A549 (cell line): ENCODE measurements around the gene CNP.

Experiments used
- BHLHE40 ChIP-seq: IDR thresholded peaks from 2 replicates; pipeline ENCODE4 v1.6.1; 2012; ENCODE audit warnings: low read depth, low read length, inconsistent platforms
- CTCF ChIP-seq: fragments of >200 bp; sonication (Bioruptor Twin); formaldehyde crosslinking; IDR thresholded peaks from 3 replicates; pipeline ENCODE4 v1.5.1; 2016
- ESRRA ChIP-seq: fragments of 150-350 bp; IDR thresholded peaks from 2 replicates; pipeline ENCODE4 v1.6.1; 2014; ENCODE audit warnings: mild to moderate bottlenecking, low read length, borderline replicate concordance
- MAFK ChIP-seq: fragments of 450-650 bp; IDR thresholded peaks from 2 replicates; pipeline ENCODE4 v1.6.1; 2014; ENCODE audit not compliant: partially characterized antibody
- NR3C1 ChIP-seq: fragments of >200 bp; sonication (Bioruptor Twin); formaldehyde crosslinking; IDR thresholded peaks from 3 replicates; pipeline ENCODE4 v1.6.1; 2017
- POLR2A ChIP-seq: IDR thresholded peaks from 2 replicates; pipeline ENCODE4 v1.6.1; 2012; ENCODE audit warnings: mild to moderate bottlenecking, low read length
- RAD21 ChIP-seq, 2 experiments: fragments of >200 bp in 1 of 2; sonication (Bioruptor Twin) in 1 of 2; formaldehyde crosslinking in 1 of 2; IDR thresholded peaks in 1 of 2; conservative IDR thresholded peaks in 1 of 2; 2 replicates in 1 of 2; 3 replicates in 1 of 2; pipeline ENCODE4 v1.6.1; 2012 to 2018; ENCODE audit warnings: inconsistent platforms in 1 of 2
- RCOR1 ChIP-seq: fragments of 150-350 bp; IDR thresholded peaks from 2 replicates; pipeline ENCODE4 v1.6.1; 2014; ENCODE audit warnings: antibody characterized with exemption, low read length, low read depth
- SMC3 ChIP-seq: fragments of >200 bp; sonication (Bioruptor Twin); formaldehyde crosslinking; IDR thresholded peaks from 3 replicates; pipeline ENCODE4 v1.6.1; 2018; ENCODE audit warnings: inconsistent platforms
- TF ChIP-seq, protein P1 (sequence below): fragments of 150-350 bp; IDR thresholded peaks from 2 replicates; pipeline ENCODE4 v1.6.1; 2014; ENCODE audit warnings: low read depth, mild to moderate bottlenecking, low read length
- TF ChIP-seq, protein P2 (sequence below): fragments of >200 bp; sonication (Bioruptor Twin); formaldehyde crosslinking; IDR thresholded peaks from 3 replicates; pipeline ENCODE4 v1.6.1; 2016
- TF ChIP-seq, protein P3 (sequence below): fragments of 200-600 bp; sonication (generic); IDR thresholded peaks from 2 replicates; pipeline ENCODE4 v1.6.1; 2016; ENCODE audit warnings: antibody characterized with exemption, mild to moderate bottlenecking, moderate library complexity
- TF ChIP-seq, protein P4 (sequence below): IDR thresholded peaks from 2 replicates; pipeline ENCODE4 v1.6.1; 2012; ENCODE audit warnings: low read depth, borderline replicate concordance

- TF ChIP-seq CTCF (no peak), MAFK (no peak), SMC3 (no peak), POLR2A (no peak), BHLHE40 (no peak), NR3C1 (no peak), ESRRA (no peak), RCOR1 (no peak), RAD21 (conservative IDR thresholded peaks at IDR 0.05 in 1 of 2, IDR thresholded peaks at IDR 0.05 in 1 of 2) (no peak)
- TF ChIP-seq, protein P1, sequence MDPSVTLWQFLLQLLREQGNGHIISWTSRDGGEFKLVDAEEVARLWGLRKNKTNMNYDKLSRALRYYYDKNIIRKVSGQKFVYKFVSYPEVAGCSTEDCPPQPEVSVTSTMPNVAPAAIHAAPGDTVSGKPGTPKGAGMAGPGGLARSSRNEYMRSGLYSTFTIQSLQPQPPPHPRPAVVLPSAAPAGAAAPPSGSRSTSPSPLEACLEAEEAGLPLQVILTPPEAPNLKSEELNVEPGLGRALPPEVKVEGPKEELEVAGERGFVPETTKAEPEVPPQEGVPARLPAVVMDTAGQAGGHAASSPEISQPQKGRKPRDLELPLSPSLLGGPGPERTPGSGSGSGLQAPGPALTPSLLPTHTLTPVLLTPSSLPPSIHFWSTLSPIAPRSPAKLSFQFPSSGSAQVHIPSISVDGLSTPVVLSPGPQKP = no peak
- TF ChIP-seq, protein P2, sequence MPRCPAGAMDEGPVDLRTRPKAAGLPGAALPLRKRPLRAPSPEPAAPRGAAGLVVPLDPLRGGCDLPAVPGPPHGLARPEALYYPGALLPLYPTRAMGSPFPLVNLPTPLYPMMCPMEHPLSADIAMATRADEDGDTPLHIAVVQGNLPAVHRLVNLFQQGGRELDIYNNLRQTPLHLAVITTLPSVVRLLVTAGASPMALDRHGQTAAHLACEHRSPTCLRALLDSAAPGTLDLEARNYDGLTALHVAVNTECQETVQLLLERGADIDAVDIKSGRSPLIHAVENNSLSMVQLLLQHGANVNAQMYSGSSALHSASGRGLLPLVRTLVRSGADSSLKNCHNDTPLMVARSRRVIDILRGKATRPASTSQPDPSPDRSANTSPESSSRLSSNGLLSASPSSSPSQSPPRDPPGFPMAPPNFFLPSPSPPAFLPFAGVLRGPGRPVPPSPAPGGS = no peak
- TF ChIP-seq, protein P3, sequence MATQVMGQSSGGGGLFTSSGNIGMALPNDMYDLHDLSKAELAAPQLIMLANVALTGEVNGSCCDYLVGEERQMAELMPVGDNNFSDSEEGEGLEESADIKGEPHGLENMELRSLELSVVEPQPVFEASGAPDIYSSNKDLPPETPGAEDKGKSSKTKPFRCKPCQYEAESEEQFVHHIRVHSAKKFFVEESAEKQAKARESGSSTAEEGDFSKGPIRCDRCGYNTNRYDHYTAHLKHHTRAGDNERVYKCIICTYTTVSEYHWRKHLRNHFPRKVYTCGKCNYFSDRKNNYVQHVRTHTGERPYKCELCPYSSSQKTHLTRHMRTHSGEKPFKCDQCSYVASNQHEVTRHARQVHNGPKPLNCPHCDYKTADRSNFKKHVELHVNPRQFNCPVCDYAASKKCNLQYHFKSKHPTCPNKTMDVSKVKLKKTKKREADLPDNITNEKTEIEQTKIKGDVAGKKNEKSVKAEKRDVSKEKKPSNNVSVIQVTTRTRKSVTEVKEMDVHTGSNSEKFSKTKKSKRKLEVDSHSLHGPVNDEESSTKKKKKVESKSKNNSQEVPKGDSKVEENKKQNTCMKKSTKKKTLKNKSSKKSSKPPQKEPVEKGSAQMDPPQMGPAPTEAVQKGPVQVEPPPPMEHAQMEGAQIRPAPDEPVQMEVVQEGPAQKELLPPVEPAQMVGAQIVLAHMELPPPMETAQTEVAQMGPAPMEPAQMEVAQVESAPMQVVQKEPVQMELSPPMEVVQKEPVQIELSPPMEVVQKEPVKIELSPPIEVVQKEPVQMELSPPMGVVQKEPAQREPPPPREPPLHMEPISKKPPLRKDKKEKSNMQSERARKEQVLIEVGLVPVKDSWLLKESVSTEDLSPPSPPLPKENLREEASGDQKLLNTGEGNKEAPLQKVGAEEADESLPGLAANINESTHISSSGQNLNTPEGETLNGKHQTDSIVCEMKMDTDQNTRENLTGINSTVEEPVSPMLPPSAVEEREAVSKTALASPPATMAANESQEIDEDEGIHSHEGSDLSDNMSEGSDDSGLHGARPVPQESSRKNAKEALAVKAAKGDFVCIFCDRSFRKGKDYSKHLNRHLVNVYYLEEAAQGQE = no peak
- TF ChIP-seq, protein P4, sequence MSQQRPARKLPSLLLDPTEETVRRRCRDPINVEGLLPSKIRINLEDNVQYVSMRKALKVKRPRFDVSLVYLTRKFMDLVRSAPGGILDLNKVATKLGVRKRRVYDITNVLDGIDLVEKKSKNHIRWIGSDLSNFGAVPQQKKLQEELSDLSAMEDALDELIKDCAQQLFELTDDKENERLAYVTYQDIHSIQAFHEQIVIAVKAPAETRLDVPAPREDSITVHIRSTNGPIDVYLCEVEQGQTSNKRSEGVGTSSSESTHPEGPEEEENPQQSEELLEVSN = no peak
These were observed 20.0 kb downstream of the CNP start for GRCh38 chr17:41986634-41987033.
